ENCODE results near the gene SLC28A3.
A peak's percentile ranks its signal among the peaks of the same experiment; 100 is the strongest.

The SLC28A3 gene

GRCh38 chr9:84296146-84296843 is 44.3 kb downstream of the SLC28A3 start:
- no peak for DNase-seq

GRCh38 chr9:84294241-84294950 is 46.2 kb downstream of the SLC28A3 start:
- DNase-seq: no peak

GRCh38 chr9:84293001-84293798 is 47.4 kb downstream of the SLC28A3 start:
- no peak for DNase-seq

- no peak for DNase-seq
These were observed 55.2 kb downstream of the SLC28A3 start for GRCh38 chr9:84285381-84285780.

GRCh38 chr9:84283946-84284345 is 56.6 kb downstream of the SLC28A3 start:
- no peak for DNase-seq

GRCh38 chr9:84278130-84278529 is 62.4 kb downstream of the SLC28A3 start:
- no peak for DNase-seq

- DNase-seq: no peak
These were observed 62.9 kb downstream of the SLC28A3 start for GRCh38 chr9:84277646-84278045.

- no peak for DNase-seq
These were observed 63.8 kb downstream of the SLC28A3 start for GRCh38 chr9:84276741-84277140.

- no peak for DNase-seq
These were observed 68.5 kb downstream of the SLC28A3 start for GRCh38 chr9:84271921-84272556.

GRCh38 chr9:84271531-84271900 is 69.0 kb downstream of the SLC28A3 start:
- no peak for DNase-seq

GRCh38 chr9:84270847-84271530 is 69.6 kb downstream of the SLC28A3 start:
- no peak for DNase-seq

- no peak for DNase-seq
These were observed 74.4 kb downstream of the SLC28A3 start for GRCh38 chr9:84266087-84266561.

GRCh38 chr9:84264307-84265029 is 76.1 kb downstream of the SLC28A3 start:
- no peak for DNase-seq

- DNase-seq: peak; percentile 51
These were observed 79.3 kb downstream of the SLC28A3 start for GRCh38 chr9:84261070-84261746.

GRCh38 chr9:84258371-84258770 is 82.2 kb downstream of the SLC28A3 start:
- DNase-seq: no peak

- DNase-seq: no peak
These were observed 84.9 kb downstream of the SLC28A3 start for GRCh38 chr9:84255696-84256095.

GRCh38 chr9:84254972-84255371 is 85.6 kb downstream of the SLC28A3 start:
- no peak for DNase-seq

GRCh38 chr9:84251921-84252320 is 88.6 kb downstream of the SLC28A3 start:
- no peak for DNase-seq

GRCh38 chr9:84241817-84242373 is 98.7 kb downstream of the SLC28A3 start:
- no peak for DNase-seq

- no peak for DNase-seq
These were observed 101.2 kb downstream of the SLC28A3 start for GRCh38 chr9:84239343-84239742.

- DNase-seq: no peak
These were observed 101.9 kb downstream of the SLC28A3 start for GRCh38 chr9:84238652-84239051.
